Activated T-cell treated with anti-CD3 and anti-CD28 coated beads, Interleukin-2, amount 50 U/mL, for 24 hours (primary cell): ENCODE measurements around the gene ABO.
"Not testable (repeated sequence)": the region's sequence is repeated elsewhere in the genome, so short reads cannot be mapped to it uniquely, and the experiment has no call there.

Experiments used
- DNase-seq: peaks from one replicate; pipeline ENCODE4 v3.0.0-alpha.2; 2020
- H3K27ac Mint-ChIP-seq: 2 replicates; pipeline ENCODE4 v1.8.0; 2020; ENCODE audit warnings: mild to moderate bottlenecking, mixed read lengths
- H3K27me3 Mint-ChIP-seq: 2 replicates; pipeline ENCODE4 v1.8.0; 2020; ENCODE audit warnings: mixed read lengths
- H3K36me3 Mint-ChIP-seq: 2 replicates; pipeline ENCODE4 v1.8.0; 2020; ENCODE audit warnings: low read depth, mixed read lengths
- H3K4me1 Mint-ChIP-seq: 2 replicates; pipeline ENCODE4 v1.8.0; 2020; ENCODE audit warnings: low read depth, mixed read lengths
- H3K4me3 Mint-ChIP-seq: 2 replicates; pipeline ENCODE4 v1.8.0; 2020; ENCODE audit warnings: mild to moderate bottlenecking, moderate library complexity, mixed read lengths
- H3K9me3 Mint-ChIP-seq: 2 replicates; pipeline ENCODE4 v1.8.0; 2020; ENCODE audit warnings: mixed read lengths

ABO gene

DNA sequence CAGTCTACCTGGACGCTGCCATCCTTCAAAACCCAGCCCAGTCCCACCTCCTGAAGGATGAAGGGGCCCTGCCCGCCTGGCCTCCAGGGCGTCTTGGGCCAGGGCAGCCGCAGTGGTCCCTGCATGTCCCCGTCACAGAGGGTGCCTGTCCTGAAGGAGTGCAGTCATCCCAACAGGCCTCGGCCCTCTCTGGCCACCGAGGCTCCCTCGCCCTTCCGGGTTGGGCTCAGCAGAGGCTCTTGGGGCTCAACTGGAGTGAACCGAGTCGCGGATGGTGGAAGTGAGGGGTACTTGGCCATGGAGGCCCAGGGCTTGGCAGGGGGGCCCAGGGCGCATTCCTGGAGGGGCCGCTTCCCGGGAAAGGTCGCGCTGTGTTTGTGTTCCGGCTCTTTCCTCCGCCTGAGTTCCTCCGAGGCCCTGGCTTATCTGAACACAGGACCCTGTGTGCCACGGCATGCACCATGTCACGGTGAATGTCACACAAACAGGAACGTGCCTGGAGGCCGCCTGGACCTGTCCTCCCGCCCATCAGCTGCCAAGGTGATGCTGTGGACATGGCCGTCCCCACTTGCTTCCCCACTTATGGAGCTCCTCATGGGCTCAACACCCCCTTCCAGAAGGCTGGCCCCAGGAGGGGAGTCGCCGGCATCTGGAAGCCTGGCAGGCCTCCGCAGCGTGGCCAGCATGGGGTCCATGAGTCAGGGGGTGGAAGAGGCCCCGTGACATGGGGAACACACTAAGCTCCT lies 40.3 kb downstream of the ABO start:
- H3K9me3 Mint-ChIP-seq, result no peaks in the 10 kb centered on the region
- H3K27me3 Mint-ChIP-seq, result peaks cover 29% of the 10 kb centered on the region
- H3K4me3 Mint-ChIP-seq, result no peak overlapping the region
- DNase-seq, result no peak
- H3K27ac Mint-ChIP-seq, result no peak overlapping the region
- peaks cover 9% of the 10 kb centered on the region for H3K4me1 Mint-ChIP-seq
- no peaks in the 10 kb centered on the region for H3K36me3 Mint-ChIP-seq

DNA sequence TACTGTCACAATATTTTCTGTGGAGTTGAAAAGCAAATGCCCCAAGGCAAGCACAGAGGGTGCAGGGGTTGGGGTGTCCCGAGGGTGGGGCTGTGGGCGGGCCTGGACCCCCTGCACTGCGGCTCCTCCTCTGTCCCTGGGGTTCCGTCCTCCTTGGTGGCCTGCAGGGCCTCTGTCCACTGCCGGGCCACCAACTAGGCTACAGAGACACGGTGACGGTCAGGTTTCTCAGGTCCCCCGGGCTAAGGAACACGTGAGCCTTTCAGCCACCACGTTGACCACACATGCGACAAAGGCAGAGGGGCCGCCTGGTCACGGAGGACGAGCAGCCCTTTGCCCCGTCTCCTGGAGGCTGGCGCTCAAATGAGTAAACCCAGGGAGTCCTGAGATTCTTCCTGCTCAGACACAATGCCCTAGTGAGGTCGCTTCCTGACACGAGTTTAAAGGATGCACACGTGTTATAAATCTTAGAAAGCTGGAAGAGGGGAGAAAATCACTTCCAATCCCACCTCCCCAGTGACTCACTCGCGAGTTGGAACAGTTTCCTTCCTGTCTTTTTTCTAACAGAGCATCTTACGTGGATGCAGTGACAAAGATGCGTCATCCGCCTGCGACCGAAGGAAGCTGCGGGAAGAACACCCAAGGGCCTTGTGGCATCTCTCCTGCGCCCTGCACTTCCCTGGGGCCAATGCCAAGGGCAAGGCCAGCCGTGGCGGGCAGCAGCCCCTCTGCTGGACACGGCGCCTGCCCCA lies 41.1 kb downstream of the ABO start:
- Mint-ChIP-seq H3K27me3 (peaks cover 20% of the 10 kb centered on the region), H3K36me3 (no peaks in the 10 kb centered on the region), H3K27ac (no peak overlapping the region), H3K4me3 (no peak overlapping the region), H3K4me1 (peaks cover 7% of the 10 kb centered on the region), H3K9me3 (no peaks in the 10 kb centered on the region)
- DNase-seq, result no peak

- H3K27ac Mint-ChIP-seq, H3K9me3 Mint-ChIP-seq, H3K4me1 Mint-ChIP-seq, H3K4me3 Mint-ChIP-seq, DNase-seq, H3K27me3 Mint-ChIP-seq, H3K36me3 Mint-ChIP-seq: not testable (repeated sequence)
Observed at GRCh38 chr9:133231934-133232568, 43.0 kb downstream of the ABO start.

DNA sequence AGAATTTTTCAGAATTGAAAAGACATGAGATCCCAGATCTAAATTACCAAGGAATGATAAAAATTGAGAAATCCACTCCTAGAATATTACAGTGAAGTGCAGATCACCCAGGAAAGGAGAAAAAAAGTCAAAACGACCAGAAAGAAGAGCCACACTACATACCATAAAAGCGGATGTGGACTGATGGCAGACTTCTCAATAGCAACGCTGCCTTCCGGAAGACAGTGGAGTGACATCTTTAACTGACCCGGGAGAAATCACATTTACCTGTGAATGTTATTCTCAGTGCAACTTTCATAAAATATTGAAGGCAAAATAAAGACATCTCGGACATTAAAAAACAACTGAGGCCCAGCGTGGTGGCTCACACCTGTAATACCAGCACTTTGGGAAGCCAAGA lies 44.5 kb downstream of the ABO start:
- not testable (repeated sequence) for H3K27ac Mint-ChIP-seq, H3K4me1 Mint-ChIP-seq, H3K9me3 Mint-ChIP-seq, H3K27me3 Mint-ChIP-seq, DNase-seq, H3K36me3 Mint-ChIP-seq, H3K4me3 Mint-ChIP-seq

DNA sequence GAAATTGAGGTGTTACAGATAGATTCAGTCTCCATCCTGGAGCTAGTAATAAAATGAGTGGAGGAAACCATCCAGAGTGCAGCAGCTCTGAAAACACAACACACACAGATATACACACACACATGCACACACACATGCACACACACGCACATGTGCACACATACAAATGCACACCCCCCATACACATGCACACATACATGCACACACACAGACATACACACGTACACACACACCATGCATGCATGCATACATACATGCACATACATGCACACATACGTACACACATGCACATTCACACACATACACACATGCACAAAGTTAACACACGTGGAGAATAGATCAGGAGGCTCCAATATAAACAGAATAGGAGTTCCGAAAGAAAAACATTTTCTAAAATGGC lies 44.9 kb downstream of the ABO start:
- Mint-ChIP-seq H3K9me3 (no peaks in the 10 kb centered on the region), H3K4me3 (no peak overlapping the region)

DNA sequence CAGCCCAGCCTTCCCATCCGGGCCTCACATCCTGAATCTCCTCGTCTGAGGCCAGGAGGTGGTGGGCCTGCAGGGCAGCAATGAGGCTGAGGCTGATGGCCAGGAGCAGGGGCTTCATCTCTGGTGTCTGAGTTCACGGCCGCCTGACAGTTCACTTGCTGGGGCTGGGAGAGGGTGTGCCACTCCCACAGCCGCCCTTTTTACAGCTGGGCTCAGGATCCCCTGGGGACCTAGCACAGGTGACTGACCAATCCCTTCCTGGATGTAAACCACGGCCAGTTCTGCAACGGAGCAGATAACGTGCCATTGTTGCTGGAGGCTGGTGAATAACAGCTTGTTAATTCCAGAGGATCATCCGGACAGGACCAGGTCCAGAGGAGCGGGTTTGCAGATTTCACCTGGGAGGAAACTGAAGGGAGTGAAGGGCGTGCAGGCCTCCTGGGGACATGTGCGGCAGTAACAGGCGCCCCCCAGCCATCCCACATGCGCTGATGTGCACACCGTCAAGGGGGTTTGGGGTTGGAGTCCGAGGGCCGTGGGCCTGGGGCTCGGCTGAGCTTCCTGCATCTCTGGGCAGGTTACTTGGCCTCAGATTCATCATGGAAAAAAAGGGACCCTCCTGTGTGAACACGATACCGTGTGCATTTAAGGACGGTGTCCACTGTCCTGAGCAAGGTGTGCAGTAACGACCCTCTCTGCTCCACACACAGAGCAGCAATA lies 46.4 kb downstream of the ABO start:
- not testable (repeated sequence) for H3K9me3 Mint-ChIP-seq, H3K4me1 Mint-ChIP-seq, DNase-seq, H3K27ac Mint-ChIP-seq, H3K36me3 Mint-ChIP-seq, H3K4me3 Mint-ChIP-seq, H3K27me3 Mint-ChIP-seq

More for the DNA sequence above, 44.9 kb downstream of the ABO start:
- Mint-ChIP-seq H3K27me3 (no peaks in the 10 kb centered on the region), H3K27ac (no peak overlapping the region), H3K4me1 (no peaks in the 10 kb centered on the region), H3K36me3 (no peaks in the 10 kb centered on the region)
- DNase-seq, result no peak

DNA sequence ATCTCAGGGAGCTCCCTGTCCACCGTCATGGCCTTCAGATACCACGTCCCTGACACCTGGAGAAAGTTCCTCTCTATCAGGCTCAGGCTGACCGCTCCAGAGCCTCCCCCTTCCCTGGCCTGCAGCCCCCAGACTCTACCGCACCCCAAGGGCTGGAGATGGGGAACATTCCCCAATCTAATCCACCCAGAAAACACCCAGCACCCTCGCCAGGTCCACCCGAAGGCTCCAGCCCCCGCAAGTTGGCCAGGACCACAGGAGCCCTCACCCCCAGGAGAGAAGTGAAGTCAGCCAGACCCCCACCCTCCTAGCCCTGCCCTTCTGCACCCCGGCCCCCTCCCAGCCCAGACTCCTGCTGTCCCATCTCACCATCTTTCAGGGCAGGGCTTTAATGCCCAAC lies 47.0 kb downstream of the ABO start:
- H3K27ac Mint-ChIP-seq, H3K4me1 Mint-ChIP-seq, DNase-seq, H3K4me3 Mint-ChIP-seq, H3K36me3 Mint-ChIP-seq, H3K9me3 Mint-ChIP-seq: not testable (repeated sequence)
- peaks cover 14% of the 10 kb centered on the region for H3K27me3 Mint-ChIP-seq

- Mint-ChIP-seq H3K4me3 (no peak overlapping the region), H3K9me3 (no peaks in the 10 kb centered on the region), H3K27me3 (peaks cover 17% of the 10 kb centered on the region), H3K4me1 (no peaks in the 10 kb centered on the region), H3K36me3 (no peaks in the 10 kb centered on the region), H3K27ac (no peak overlapping the region)
- DNase-seq, result no peak
Observed at GRCh38 chr9:133227242-133227860, 47.6 kb downstream of the ABO start.

DNA sequence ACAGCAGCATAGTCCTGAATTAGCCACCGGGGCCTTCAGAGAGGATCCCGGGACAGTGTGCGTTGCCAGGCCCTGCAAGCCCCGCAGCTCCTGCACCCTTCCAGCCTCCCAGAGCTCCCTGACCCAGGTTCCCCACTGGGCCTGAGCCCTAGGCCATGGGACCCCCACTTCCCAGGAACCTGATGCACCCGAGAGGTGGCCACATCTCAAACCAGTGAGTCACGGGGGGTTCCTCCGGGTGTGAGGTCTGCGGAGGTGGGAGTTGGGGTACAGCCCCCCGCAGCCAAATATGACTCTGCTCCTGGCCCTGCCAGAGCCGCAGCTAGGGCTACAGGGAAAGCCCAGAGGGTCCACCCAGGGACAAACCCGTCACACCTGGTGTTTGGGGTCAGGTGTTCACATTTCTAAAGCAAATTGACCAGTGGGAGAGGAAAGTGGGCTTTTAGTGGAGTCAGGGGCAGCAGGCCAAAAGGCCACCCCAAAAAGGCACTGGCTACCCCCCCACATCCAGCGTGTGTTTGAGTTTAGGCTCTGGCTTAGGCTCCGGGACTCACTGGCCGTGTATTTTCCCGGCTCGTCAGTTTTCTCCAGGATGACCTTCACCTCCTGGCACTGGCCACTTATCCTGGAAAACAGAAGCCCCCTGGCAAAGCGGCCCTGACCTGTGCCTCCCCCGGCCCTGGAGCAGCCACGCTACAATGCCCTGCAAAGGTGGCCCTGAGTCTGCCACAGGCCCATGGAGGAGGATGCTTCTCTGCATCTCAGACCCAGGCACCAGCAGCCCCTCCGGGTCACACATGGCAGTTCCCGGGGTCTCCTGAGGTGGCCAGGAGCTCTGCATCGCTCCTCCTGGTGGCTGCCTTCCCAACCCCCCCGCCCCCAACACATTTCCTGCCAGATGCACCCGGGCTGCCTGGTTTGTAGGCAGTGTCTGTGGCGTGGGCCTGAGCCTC lies 48.5 kb downstream of the ABO start:
- Mint-ChIP-seq H3K4me1 (no peaks in the 10 kb centered on the region), H3K27me3 (peaks cover 18% of the 10 kb centered on the region)
- DNase-seq, result no peak

DNA sequence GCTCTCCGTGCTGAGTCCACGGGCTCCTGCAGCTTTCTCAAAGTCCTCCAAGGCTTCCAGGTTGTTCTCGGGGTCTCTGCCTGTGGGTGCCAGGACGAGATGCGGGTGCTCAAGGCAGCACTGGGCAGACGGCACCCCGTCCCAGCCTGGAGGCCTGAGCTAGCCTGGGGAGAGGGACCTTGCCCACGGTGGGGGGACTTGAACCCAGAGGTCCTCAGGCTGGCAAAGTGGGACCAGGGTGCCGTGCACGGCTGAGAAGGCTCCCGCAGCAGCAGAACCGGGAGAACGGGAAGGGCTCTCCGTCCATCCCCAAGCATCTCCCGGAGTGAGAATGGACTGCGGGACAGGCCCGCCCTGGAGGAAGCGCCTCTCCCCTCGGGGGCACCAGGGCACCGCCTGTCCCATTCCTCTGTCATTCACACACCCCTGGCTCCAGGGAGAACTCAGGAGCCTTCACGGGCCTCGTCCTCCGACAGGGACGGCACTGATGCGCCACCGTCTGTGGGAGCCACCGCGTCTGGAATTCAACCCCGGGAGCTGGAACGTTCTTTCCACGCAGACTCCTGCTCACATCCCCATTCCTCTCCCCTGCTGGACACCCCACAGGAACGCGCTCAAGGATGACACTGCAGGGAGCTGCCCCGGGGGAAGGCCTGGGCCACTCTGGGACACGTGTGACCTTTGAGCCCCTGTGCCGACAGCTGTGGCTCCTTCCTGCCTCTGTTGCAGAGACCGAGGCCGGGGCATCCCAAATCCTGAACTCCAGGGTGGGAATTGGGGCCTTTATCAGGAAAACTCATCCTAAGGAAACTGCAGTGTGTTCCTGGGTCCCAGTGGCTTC lies 49.6 kb downstream of the ABO start:
- Mint-ChIP-seq H3K27ac (no peak overlapping the region), H3K36me3 (no peaks in the 10 kb centered on the region), H3K27me3 (peaks cover 28% of the 10 kb centered on the region), H3K9me3 (no peaks in the 10 kb centered on the region), H3K4me3 (no peak overlapping the region), H3K4me1 (peaks cover 2% of the 10 kb centered on the region)
- no peak for DNase-seq

More for the DNA sequence above, 48.5 kb downstream of the ABO start:
- Mint-ChIP-seq H3K9me3 (no peaks in the 10 kb centered on the region), H3K27ac (no peak overlapping the region), H3K36me3 (no peaks in the 10 kb centered on the region), H3K4me3 (no peak overlapping the region)

DNA sequence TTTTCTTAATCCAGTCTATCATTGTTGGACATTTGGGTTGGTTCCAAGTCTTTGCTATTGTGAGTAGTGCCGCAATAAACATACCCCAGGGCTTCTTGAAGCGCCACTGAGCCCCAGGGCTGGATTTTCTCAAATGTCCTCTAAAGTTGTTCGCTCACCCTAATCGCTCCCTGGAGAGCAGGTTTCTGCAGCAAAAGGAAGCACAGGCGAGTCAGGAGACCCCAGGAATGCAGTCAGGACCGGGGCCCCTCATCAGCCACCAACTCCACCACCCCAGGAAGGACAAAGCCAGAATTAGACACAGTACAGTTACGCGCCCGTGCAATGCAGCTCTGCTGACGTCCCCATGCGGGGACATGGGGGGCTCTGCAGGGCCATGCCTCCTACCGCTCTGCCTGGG lies 50.2 kb downstream of the ABO start:
- DNase-seq, result no peak
- H3K4me1 Mint-ChIP-seq, result peaks cover 2% of the 10 kb centered on the region
- H3K4me3 Mint-ChIP-seq, result no peak overlapping the region
- peaks cover 33% of the 10 kb centered on the region for H3K27me3 Mint-ChIP-seq
- H3K36me3 Mint-ChIP-seq, result no peaks in the 10 kb centered on the region
- H3K9me3 Mint-ChIP-seq, result no peaks in the 10 kb centered on the region
- H3K27ac Mint-ChIP-seq, result no peak overlapping the region

- H3K9me3 Mint-ChIP-seq, H3K27ac Mint-ChIP-seq, H3K4me3 Mint-ChIP-seq, H3K4me1 Mint-ChIP-seq, H3K36me3 Mint-ChIP-seq: not testable (repeated sequence)
- peak; percentile 3 for DNase-seq
- peaks cover 48% of the 10 kb centered on the region for H3K27me3 Mint-ChIP-seq
Observed at GRCh38 chr9:133223159-133223756, 51.7 kb downstream of the ABO start.
